ENCODE results near the gene MFAP4. TPM values are rescaled to one million over a fixed set of nuclear protein-coding genes. Genes with fewer than 3 reads are reported as not detected.
A peak's percentile ranks its signal among the peaks of the same experiment; 100 is the strongest.

The MFAP4 gene
- total RNA-seq, 2 experiments from 2014 or later = not detected

GRCh38 chr17:19372439-19372838 is 14.6 kb downstream of the MFAP4 start:
- ATAC-seq (no peak), DNase-seq (no peak)
- Mint-ChIP-seq H3K27ac (no peak overlapping the region), H3K4me1 (ENCODE audit: low read depth) (peaks cover 60% of the 10 kb centered on the region), H3K4me3 (no peak overlapping the region), H3K36me3 (ENCODE audit: low read depth) (no peaks in the 10 kb centered on the region), H3K9me3 (ENCODE audit: insufficient read depth) (no peaks in the 10 kb centered on the region), H3K27me3 (ENCODE audit: low read depth) (peaks cover 10% of the 10 kb centered on the region)
- ChIA-PET POLR2A (no interaction called here), CTCF (interaction anchor here (1.6 kb wide), 1 partner anchor 9 kb away, joined by 7 read pairs; the partner anchor contains the start of gene B9D1)

GRCh38 chr17:19372011-19372370 is 15.0 kb downstream of the MFAP4 start:
- no peak overlapping the region for H3K4me3 Mint-ChIP-seq
- H3K9me3 Mint-ChIP-seq (ENCODE audit: insufficient read depth) = no peaks in the 10 kb centered on the region
- peaks cover 10% of the 10 kb centered on the region for H3K27me3 Mint-ChIP-seq (ENCODE audit: low read depth)
- ChIA-PET POLR2A (no interaction called here), CTCF (interaction anchor here (1.6 kb wide), 1 partner anchor 9 kb away, joined by 7 read pairs; the partner anchor contains the start of gene B9D1)
- H3K27ac Mint-ChIP-seq = peak overlapping the region; percentile 33
- H3K4me1 Mint-ChIP-seq (ENCODE audit: low read depth) = peaks cover 58% of the 10 kb centered on the region
- no peak for ATAC-seq
- no peaks in the 10 kb centered on the region for H3K36me3 Mint-ChIP-seq (ENCODE audit: low read depth)
- no peak for DNase-seq

- ATAC-seq (no peak), DNase-seq (peak; percentile 38)
- H3K27ac Mint-ChIP-seq = peak overlapping the region; percentile 86
- no peaks in the 10 kb centered on the region for H3K9me3 Mint-ChIP-seq (ENCODE audit: insufficient read depth)
- peaks cover 58% of the 10 kb centered on the region for H3K4me1 Mint-ChIP-seq (ENCODE audit: low read depth)
- H3K27me3 Mint-ChIP-seq (ENCODE audit: low read depth) = peaks cover 10% of the 10 kb centered on the region
- peak overlapping the region; percentile 6 for H3K4me3 Mint-ChIP-seq
- CTCF ChIA-PET = interaction anchor here (1.6 kb wide), 1 partner anchor 8 kb away, joined by 7 read pairs; the partner anchor contains the start of gene B9D1
- POLR2A ChIA-PET = no interaction called here
- no peaks in the 10 kb centered on the region for H3K36me3 Mint-ChIP-seq (ENCODE audit: low read depth)
Observed at GRCh38 chr17:19371259-19372010, 15.6 kb downstream of the MFAP4 start.

GRCh38 chr17:19370493-19370960 is 16.5 kb downstream of the MFAP4 start:
- H3K36me3 Mint-ChIP-seq (ENCODE audit: low read depth) = no peaks in the 10 kb centered on the region
- peaks cover 13% of the 10 kb centered on the region for H3K27me3 Mint-ChIP-seq (ENCODE audit: low read depth)
- peaks cover 53% of the 10 kb centered on the region for H3K4me1 Mint-ChIP-seq (ENCODE audit: low read depth)
- ChIA-PET POLR2A (interaction anchor here (1.7 kb wide), 1 partner anchor 8 kb away, joined by 6 read pairs; the partner anchor contains the start of gene MAPK7), CTCF (interaction anchor here (0.7 kb wide), 1 partner anchor 116 kb away, joined by 3 read pairs; no protein-coding TSS in a partner anchor)
- peak overlapping the region; percentile 86 for H3K27ac Mint-ChIP-seq
- no peaks in the 10 kb centered on the region for H3K9me3 Mint-ChIP-seq (ENCODE audit: insufficient read depth)
- ATAC-seq (peak; percentile 52), DNase-seq (peak; percentile 58)
- H3K4me3 Mint-ChIP-seq = peak overlapping the region; percentile 75

- DNase-seq (peak; percentile 68), ATAC-seq (peak; percentile 70)
- Mint-ChIP-seq H3K27ac (peak overlapping the region; percentile 86), H3K27me3 (ENCODE audit: low read depth) (peaks cover 14% of the 10 kb centered on the region), H3K36me3 (ENCODE audit: low read depth) (no peaks in the 10 kb centered on the region), H3K4me3 (peak overlapping the region; percentile 75), H3K4me1 (ENCODE audit: low read depth) (peaks cover 53% of the 10 kb centered on the region), H3K9me3 (ENCODE audit: insufficient read depth) (no peaks in the 10 kb centered on the region)
- CTCF ChIA-PET = interaction anchor here (0.7 kb wide), 1 partner anchor 116 kb away, joined by 3 read pairs; no protein-coding TSS in a partner anchor
- POLR2A ChIA-PET = interaction anchor here (1.7 kb wide), 1 partner anchor 8 kb away, joined by 6 read pairs; the partner anchor contains the start of gene MAPK7
Observed at GRCh38 chr17:19369846-19370492, 17.0 kb downstream of the MFAP4 start.

- Mint-ChIP-seq H3K27me3 (ENCODE audit: low read depth) (peaks cover 14% of the 10 kb centered on the region), H3K4me3 (peak overlapping the region; percentile 75), H3K27ac (peak overlapping the region; percentile 86), H3K9me3 (ENCODE audit: insufficient read depth) (no peaks in the 10 kb centered on the region), H3K4me1 (ENCODE audit: low read depth) (peaks cover 51% of the 10 kb centered on the region), H3K36me3 (ENCODE audit: low read depth) (no peaks in the 10 kb centered on the region)
- POLR2A ChIA-PET = interaction anchor here (1.7 kb wide), 1 partner anchor 9 kb away, joined by 6 read pairs; the partner anchor contains the start of gene MAPK7
- CTCF ChIA-PET = no interaction called here
- ATAC-seq (no peak), DNase-seq (no peak)
Observed at GRCh38 chr17:19369107-19369778, 17.7 kb downstream of the MFAP4 start.

- POLR2A ChIA-PET = no interaction called here
- DNase-seq = no peak
- CTCF ChIA-PET = no interaction called here
Observed at GRCh38 chr17:19368229-19368628, 18.8 kb downstream of the MFAP4 start.

GRCh38 chr17:19366637-19366972 is 20.4 kb downstream of the MFAP4 start:
- H3K36me3 Mint-ChIP-seq (ENCODE audit: low read depth) = no peaks in the 10 kb centered on the region
- H3K4me3 Mint-ChIP-seq = no peak overlapping the region
- no peak for DNase-seq
- H3K27me3 Mint-ChIP-seq (ENCODE audit: low read depth) = peaks cover 20% of the 10 kb centered on the region
- ChIA-PET POLR2A (no interaction called here), CTCF (interaction anchor here (1.4 to 5.9 kb wide), 2 partner anchors 12 to 81 kb away, joined by 5 to 86 read pairs; no protein-coding TSS in a partner anchor)
- peaks cover 44% of the 10 kb centered on the region for H3K4me1 Mint-ChIP-seq (ENCODE audit: low read depth)
- no peaks in the 10 kb centered on the region for H3K9me3 Mint-ChIP-seq (ENCODE audit: insufficient read depth)
- H3K27ac Mint-ChIP-seq = no peak overlapping the region
- no peak for ATAC-seq

More at GRCh38 chr17:19368229-19368628, 18.8 kb downstream of the MFAP4 start:
- H3K9me3 Mint-ChIP-seq (ENCODE audit: insufficient read depth) = no peaks in the 10 kb centered on the region
- H3K4me3 Mint-ChIP-seq = no peak overlapping the region
- H3K27ac Mint-ChIP-seq = no peak overlapping the region
- peaks cover 20% of the 10 kb centered on the region for H3K27me3 Mint-ChIP-seq (ENCODE audit: low read depth)
- no peak for ATAC-seq
- peaks cover 55% of the 10 kb centered on the region for H3K4me1 Mint-ChIP-seq (ENCODE audit: low read depth)
- no peaks in the 10 kb centered on the region for H3K36me3 Mint-ChIP-seq (ENCODE audit: low read depth)

- no peaks in the 10 kb centered on the region for H3K9me3 Mint-ChIP-seq (ENCODE audit: insufficient read depth)
- ATAC-seq = no peak
- H3K4me1 Mint-ChIP-seq (ENCODE audit: low read depth) = peaks cover 38% of the 10 kb centered on the region
- no peak overlapping the region for H3K27ac Mint-ChIP-seq
- H3K27me3 Mint-ChIP-seq (ENCODE audit: low read depth) = peaks cover 20% of the 10 kb centered on the region
- H3K36me3 Mint-ChIP-seq (ENCODE audit: low read depth) = no peaks in the 10 kb centered on the region
- POLR2A ChIA-PET = interaction anchor here (0.9 kb wide), 1 partner anchor 81 kb away, joined by 3 read pairs; no protein-coding TSS in a partner anchor
- H3K4me3 Mint-ChIP-seq = no peak overlapping the region
- CTCF ChIA-PET = interaction anchor here (0.6 to 5.9 kb wide), 4 partner anchors 11 to 143 kb away, joined by 3 to 86 read pairs (median 4); partner anchors contain the start of gene MAPK7
- no peak for DNase-seq
Observed at GRCh38 chr17:19365833-19366636, 21.0 kb downstream of the MFAP4 start.

- Mint-ChIP-seq H3K36me3 (ENCODE audit: low read depth) (no peaks in the 10 kb centered on the region), H3K27me3 (ENCODE audit: low read depth) (peaks cover 23% of the 10 kb centered on the region), H3K27ac (peak overlapping the region; percentile 63), H3K4me3 (no peak overlapping the region), H3K4me1 (ENCODE audit: low read depth) (peaks cover 33% of the 10 kb centered on the region), H3K9me3 (ENCODE audit: insufficient read depth) (no peaks in the 10 kb centered on the region)
- DNase-seq = no peak
- ChIA-PET POLR2A (interaction anchor here (0.9 kb wide), 1 partner anchor 81 kb away, joined by 3 read pairs; no protein-coding TSS in a partner anchor), CTCF (interaction anchor here (0.6 to 5.9 kb wide), 4 partner anchors 11 to 144 kb away, joined by 3 to 86 read pairs (median 4); partner anchors contain the start of gene MAPK7)
- no peak for ATAC-seq
Observed at GRCh38 chr17:19365499-19365817, 21.5 kb downstream of the MFAP4 start.
